Neural progenitor cell (in vitro differentiated cells): ENCODE data around the gene KLK10. TPM values are rescaled to one million over a fixed set of nuclear protein-coding genes. Genes with fewer than 3 reads are reported as not detected.

Source experiments
- DNase-seq: peaks from one replicate; pipeline ENCODE4 v3.0.0-alpha.2; 2016; ENCODE audit warnings: low spot score
- H2AFZ ChIP-seq: fragments of 200-600 bp; sonication (generic); replicated peaks from 2 replicates; pipeline ENCODE4 v1.6.1; 2016; ENCODE audit warnings: antibody characterized with exemption
- H3F3A ChIP-seq: fragments of 200-600 bp; sonication (generic); 2 replicates; pipeline ENCODE4 v1.6.1; 2016; ENCODE audit warnings: antibody characterized with exemption, low read depth
- H3K27ac ChIP-seq: fragments of 200-600 bp; sonication (generic); 2 replicates; pipeline ENCODE4 v1.5.1; 2016; ENCODE audit warnings: mild to moderate bottlenecking
- H3K27me3 ChIP-seq: fragments of 200-600 bp; sonication (generic); 2 replicates; pipeline ENCODE4 v1.6.1; 2016; ENCODE audit warnings: mild to moderate bottlenecking, moderate library complexity
- H3K36me3 ChIP-seq: fragments of 200-600 bp; sonication (generic); 2 replicates; pipeline ENCODE4 v1.5.1; 2016
- H3K4me1 ChIP-seq: fragments of 200-600 bp; sonication (generic); 2 replicates; pipeline ENCODE4 v1.6.1; 2016; ENCODE audit warnings: mixed run types
- H3K4me2 ChIP-seq: fragments of 200-600 bp; sonication (generic); 2 replicates; pipeline ENCODE4 v1.6.1; 2016
- H3K4me3 ChIP-seq: fragments of 200-600 bp; sonication (generic); 2 replicates; pipeline ENCODE4 v1.5.1; 2016
- H3K79me2 ChIP-seq: fragments of 200-600 bp; sonication (generic); 2 replicates; pipeline ENCODE4 v1.6.1; 2016; ENCODE audit warnings: low read depth
- H3K9ac ChIP-seq: fragments of 200-600 bp; sonication (generic); 2 replicates; pipeline ENCODE4 v1.6.1; 2016
- H3K9me3 ChIP-seq: fragments of 200-600 bp; sonication (generic); 2 replicates; pipeline ENCODE4 v1.5.1; 2016; ENCODE audit warnings: low read depth
- H4K20me1 ChIP-seq: fragments of 200-600 bp; sonication (generic); 2 replicates; pipeline ENCODE4 v1.6.1; 2016; ENCODE audit warnings: low read depth
- H3K27ac Mint-ChIP-seq: 3 replicates; pipeline ENCODE4 v1.8.0; 2021; ENCODE audit warnings: mixed read lengths
- H3K27me3 Mint-ChIP-seq: 2 replicates; pipeline ENCODE4 v1.8.0; 2022; ENCODE audit warnings: low read depth, mild to moderate bottlenecking, inconsistent platforms, moderate library complexity, mixed read lengths; ENCODE audit not compliant: insufficient read depth
- H3K36me3 Mint-ChIP-seq: 3 replicates; pipeline ENCODE4 v1.8.0; 2021; ENCODE audit warnings: mixed read lengths
- H3K4me1 Mint-ChIP-seq: 3 replicates; pipeline ENCODE4 v1.8.0; 2021; ENCODE audit warnings: mixed read lengths
- H3K4me3 Mint-ChIP-seq: 3 replicates; pipeline ENCODE4 v1.8.0; 2021; ENCODE audit warnings: mild to moderate bottlenecking, moderate library complexity, mixed read lengths
- H3K9me3 Mint-ChIP-seq: 3 replicates; pipeline ENCODE4 v1.8.0; 2020; ENCODE audit warnings: mixed read lengths
- CTCF ChIP-seq: fragments of 200-600 bp; sonication (generic); IDR thresholded peaks from 2 replicates; pipeline ENCODE4 v1.5.1; 2017; ENCODE audit warnings: antibody characterized with exemption, mild to moderate bottlenecking
- EZH2 ChIP-seq: fragments of 200-600 bp; sonication (generic); IDR thresholded peaks from 2 replicates; pipeline ENCODE4 v1.6.1; 2017; ENCODE audit warnings: antibody characterized with exemption, mild to moderate bottlenecking, moderate library complexity
- EZH2phosphoT487 ChIP-seq: fragments of 200-600 bp; sonication (generic); IDR thresholded peaks from 2 replicates; pipeline ENCODE4 v1.6.1; 2017; ENCODE audit warnings: antibody characterized with exemption
- total RNA-seq: library from RNA; depleted of rRNA; stranded (reverse); fragments of >200 nt; gene quantifications from 2 replicates; pipeline ENCODE4 v1.2.3, GENCODE V29; 2015; ENCODE audit warnings: low replicate concordance

Gene KLK10
- total RNA-seq, 1 donor from 2014 or later, result not detected

- H3K27ac ChIP-seq, result no peak overlapping the region
- DNase-seq, result no peak
- TF ChIP-seq EZH2phosphoT487, result no peak
- TF ChIP-seq EZH2, result no peak
- TF ChIP-seq CTCF, result no peak
- Mint-ChIP-seq H3K4me1 (peaks cover 17% of the 10 kb centered on the region), H3K27ac (peak overlapping the region; percentile 10), H3K9me3 (peaks cover 6% of the 10 kb centered on the region), H3K27me3 (peaks cover 15% of the 10 kb centered on the region), H3K36me3 (no peaks in the 10 kb centered on the region), H3K4me3 (no peak overlapping the region)
- H3F3A ChIP-seq, result no peaks in the 10 kb centered on the region
- no peaks in the 10 kb centered on the region for H3K79me2 ChIP-seq
- H3K36me3 ChIP-seq, result no peaks in the 10 kb centered on the region
- H3K4me3 ChIP-seq, result no peak overlapping the region
- peaks cover 3% of the 10 kb centered on the region for H3K4me1 ChIP-seq
- no peaks in the 10 kb centered on the region for H4K20me1 ChIP-seq
- no peak overlapping the region for H3K4me2 ChIP-seq
- H3K27me3 ChIP-seq, result peaks cover 38% of the 10 kb centered on the region
- no peaks in the 10 kb centered on the region for H3K9me3 ChIP-seq
- H2AFZ ChIP-seq, result no peak overlapping the region
- no peak overlapping the region for H3K9ac ChIP-seq
Observed at GRCh38 chr19:50981587-50982146, 37.8 kb downstream of the KLK10 start.

GRCh38 chr19:50980208-50980607 is 39.3 kb downstream of the KLK10 start:
- no peak overlapping the region for H3K27ac Mint-ChIP-seq
- DNase-seq, result no peak

GRCh38 chr19:50979758-50980157 is 39.8 kb downstream of the KLK10 start:
- no peak for DNase-seq
- no peak overlapping the region for H3K27ac Mint-ChIP-seq
- no peaks in the 10 kb centered on the region for H3K79me2 ChIP-seq
- H3K9me3 Mint-ChIP-seq, result peaks cover 2% of the 10 kb centered on the region
- no peak overlapping the region for H3K27ac ChIP-seq
- peaks cover 3% of the 10 kb centered on the region for H3K4me1 ChIP-seq
- H4K20me1 ChIP-seq, result no peaks in the 10 kb centered on the region
- H3K4me3 ChIP-seq, result no peak overlapping the region
- no peak overlapping the region for H3K9ac ChIP-seq
- peaks cover 25% of the 10 kb centered on the region for H3K4me1 Mint-ChIP-seq
- no peaks in the 10 kb centered on the region for H3K36me3 ChIP-seq
- TF ChIP-seq EZH2 (no peak), EZH2phosphoT487 (no peak), CTCF (no peak)
- H3K27me3 Mint-ChIP-seq, result peaks cover 10% of the 10 kb centered on the region
- H3K27me3 ChIP-seq, result peaks cover 21% of the 10 kb centered on the region
- H3F3A ChIP-seq, result no peaks in the 10 kb centered on the region
- H3K9me3 ChIP-seq, result no peaks in the 10 kb centered on the region
- H3K36me3 Mint-ChIP-seq, result no peaks in the 10 kb centered on the region
- H3K4me2 ChIP-seq, result no peak overlapping the region
- no peak overlapping the region for H3K4me3 Mint-ChIP-seq
- H2AFZ ChIP-seq, result no peak overlapping the region

More at GRCh38 chr19:50980208-50980607, 39.3 kb downstream of the KLK10 start:
- Histone ChIP-seq H3K27ac (no peak overlapping the region), H3K79me2 (no peaks in the 10 kb centered on the region), H3K4me2 (no peak overlapping the region), H3K4me1 (peaks cover 3% of the 10 kb centered on the region), H3K9me3 (no peaks in the 10 kb centered on the region), H3K9ac (no peak overlapping the region), H4K20me1 (no peaks in the 10 kb centered on the region), H3F3A (no peaks in the 10 kb centered on the region), H2AFZ (no peak overlapping the region), H3K4me3 (no peak overlapping the region), H3K27me3 (peaks cover 25% of the 10 kb centered on the region), H3K36me3 (no peaks in the 10 kb centered on the region)
- Mint-ChIP-seq H3K9me3 (peaks cover 5% of the 10 kb centered on the region), H3K4me1 (peaks cover 25% of the 10 kb centered on the region), H3K27me3 (peaks cover 12% of the 10 kb centered on the region), H3K36me3 (no peaks in the 10 kb centered on the region), H3K4me3 (no peak overlapping the region)
- no peak for TF ChIP-seq EZH2phosphoT487
- TF ChIP-seq EZH2, result no peak
- no peak for TF ChIP-seq CTCF
